NCI-H2029 (cell line): ENCODE measurements around the gene UNC13C.
"Not testable (repeated sequence)": the region's sequence is repeated elsewhere in the genome, so short reads cannot be mapped to it uniquely, and the experiment has no call there.

Experiments used
- DNase-seq: peaks from one replicate; lab custom pipeline; 2025; lab: John Stamatoyannopoulos, UW

UNC13C gene

DNA sequence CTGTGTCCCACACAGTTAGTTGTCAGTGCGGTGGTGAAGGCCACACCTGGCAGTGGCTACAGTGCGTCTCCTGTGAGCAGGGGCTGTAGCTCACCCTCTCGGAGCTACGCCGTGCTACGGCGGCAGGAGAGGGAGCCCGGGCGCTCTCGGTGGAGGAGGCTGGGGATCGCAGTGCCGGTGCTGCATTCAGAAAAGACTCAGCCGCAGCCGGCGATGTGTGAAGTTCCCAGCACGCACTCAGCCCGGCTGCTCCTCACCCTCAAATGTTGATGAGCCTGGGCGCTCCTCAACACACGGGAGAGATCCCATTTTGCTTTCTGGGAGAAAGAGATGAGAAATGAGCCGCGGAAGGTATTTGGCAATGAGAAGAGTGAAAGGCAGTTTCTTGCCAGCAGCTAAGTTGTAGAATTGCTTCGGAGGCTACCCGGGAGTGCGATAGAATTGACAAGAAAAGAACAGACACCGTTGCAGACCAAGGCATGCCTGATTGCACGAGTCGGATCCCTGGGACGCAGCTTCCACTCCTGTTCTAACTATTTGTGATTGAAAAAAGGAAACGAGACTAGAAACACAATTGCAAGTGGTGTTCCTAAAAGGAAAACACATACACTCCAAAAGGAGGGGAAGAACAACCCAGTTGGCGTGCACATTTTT, at the start of gene UNC13C:
Gene UNC13C (plus strand): TSS at position 189 of the 654 bp plus-strand sequence. CDS start 34,463 bp downstream, outside the sequence.
- DNase-seq: no peak

DNA sequence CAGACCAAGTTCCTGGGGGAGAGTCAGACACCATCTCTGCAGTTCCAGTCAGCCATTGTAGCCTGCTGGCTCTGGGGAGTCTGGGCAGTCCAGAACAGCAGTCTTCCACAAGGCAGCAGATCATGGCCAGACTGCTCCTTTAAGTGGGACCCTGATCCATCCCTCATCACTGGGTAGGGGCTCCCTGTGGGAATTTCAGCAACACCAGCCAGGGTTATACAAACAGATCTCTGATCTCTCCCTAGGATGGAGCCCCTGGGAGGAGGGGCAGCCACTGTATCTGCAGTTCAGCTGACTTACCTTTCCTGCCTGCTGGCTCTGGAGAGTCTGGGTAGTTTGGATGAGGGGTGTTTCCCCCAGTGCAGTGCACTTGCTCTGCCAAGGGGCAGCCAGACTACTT, 42.1 kb upstream of the UNC13C start:
- no peak for DNase-seq

DNA sequence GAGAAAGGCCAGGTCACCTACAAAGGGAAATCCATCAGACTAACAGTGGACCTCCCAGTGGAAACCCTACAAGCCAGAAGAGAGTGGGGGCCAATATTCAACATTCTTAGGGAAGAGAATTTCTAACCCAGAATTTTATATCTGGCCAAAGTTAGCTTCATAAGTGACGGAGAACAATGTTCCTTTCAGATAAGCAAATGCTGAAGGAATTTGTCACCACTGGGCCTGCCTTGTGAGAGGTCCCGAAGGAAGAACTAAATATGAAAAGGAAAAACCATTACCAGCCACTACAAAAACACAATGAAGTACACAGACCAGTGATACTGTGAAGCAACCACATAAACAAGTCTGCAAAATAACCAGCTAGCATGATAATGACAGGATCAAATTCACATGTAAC, 40.6 kb upstream of the UNC13C start:
- DNase-seq: not testable (repeated sequence)

DNA sequence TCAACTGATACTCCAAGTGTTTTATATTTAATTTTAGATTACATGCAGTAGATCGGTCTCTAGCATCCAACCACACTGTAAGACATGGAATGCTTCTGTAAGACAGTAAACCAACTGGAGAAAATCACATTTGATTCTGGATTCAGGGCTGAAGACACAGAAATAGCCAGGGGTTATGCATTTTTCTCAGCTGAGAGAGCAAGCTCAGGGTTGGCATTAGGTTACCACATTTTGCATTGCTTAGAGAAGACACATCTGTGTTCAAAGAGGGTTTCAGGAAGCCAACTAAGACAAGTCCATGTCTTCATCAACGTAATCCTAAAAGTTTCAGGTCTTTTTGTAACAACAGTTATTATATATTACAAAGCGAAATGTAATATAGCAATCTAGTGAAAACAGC, 27.7 kb upstream of the UNC13C start:
- DNase-seq: no peak

DNA sequence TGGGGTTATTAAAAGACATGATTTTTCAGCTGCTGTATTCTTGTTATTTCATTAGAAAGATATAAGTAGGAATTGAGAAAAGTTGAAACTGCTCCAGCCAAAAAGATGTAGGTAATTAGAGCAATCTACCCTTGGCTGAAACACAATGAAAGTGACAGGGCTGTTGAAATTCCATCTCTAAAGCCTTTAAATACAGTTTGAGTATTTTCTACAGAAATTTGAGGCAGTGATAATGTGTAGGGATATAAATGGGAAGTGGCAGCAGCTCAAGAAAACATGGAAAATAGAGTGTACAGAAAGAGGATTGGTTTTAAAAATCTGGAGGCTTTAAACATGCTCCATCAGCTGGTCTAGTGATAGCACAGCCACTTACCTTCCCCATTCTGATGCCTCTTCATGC, 22.8 kb upstream of the UNC13C start:
- no peak for DNase-seq

DNA sequence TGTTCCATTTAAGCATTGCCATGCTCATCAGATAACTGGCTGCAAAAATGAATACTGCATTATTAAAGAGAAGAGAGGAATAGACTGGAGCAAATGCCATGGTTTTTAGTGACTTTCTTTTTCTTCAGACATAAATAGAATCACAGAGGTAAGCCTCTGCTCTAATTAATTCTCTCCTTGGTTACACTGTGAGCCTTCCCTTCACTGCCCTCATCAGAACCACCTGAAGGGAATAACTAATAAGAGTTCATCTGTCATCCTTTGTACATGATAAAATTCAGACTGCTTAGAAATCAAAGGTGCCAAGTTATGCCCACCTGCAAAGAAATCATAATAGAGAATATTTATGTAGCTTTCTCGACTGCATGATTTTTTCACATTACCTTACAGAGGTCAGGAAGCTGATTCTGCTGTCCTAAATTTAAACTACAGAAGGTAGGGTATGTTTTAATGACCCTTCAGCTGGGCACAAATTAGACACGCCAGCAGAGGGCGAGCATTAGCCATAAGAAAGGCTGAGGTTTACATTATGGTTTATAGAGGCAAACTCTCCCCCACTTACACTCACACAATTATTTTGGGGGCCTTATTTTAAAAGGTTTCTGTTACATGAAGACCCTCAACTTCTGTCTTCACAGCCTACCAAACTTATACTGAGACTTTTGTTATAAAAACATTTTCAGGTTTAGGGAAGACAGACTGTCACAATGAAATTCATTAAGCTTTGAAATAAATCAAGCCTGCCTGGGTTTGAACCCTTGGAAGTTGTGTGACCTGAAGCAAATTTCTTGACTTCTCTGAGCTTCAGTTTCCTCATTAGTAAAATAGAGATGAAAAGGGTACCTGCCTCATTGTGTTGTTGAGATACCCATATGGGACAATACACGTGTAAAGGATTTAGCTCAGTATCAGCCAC, 15.3 kb upstream of the UNC13C start:
- DNase-seq: no peak

DNA sequence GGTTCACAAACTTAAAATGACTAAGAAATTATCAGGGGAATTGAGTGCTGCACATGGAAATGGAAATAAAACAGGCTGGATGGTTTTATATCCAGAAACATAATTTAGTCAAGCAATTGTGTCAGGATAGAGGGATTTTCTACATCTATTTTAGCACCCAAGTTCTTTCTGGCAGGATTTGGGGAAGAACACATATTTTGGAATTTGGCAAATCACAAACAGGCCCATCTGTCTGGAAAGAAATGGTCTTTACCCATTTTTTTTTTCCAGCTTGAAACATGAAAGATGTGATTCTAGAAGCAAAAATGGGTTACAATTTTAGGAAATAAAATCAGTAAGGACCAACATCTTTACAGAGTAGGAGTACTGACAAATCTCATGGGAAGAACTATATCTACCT, 14.4 kb upstream of the UNC13C start:
- no peak for DNase-seq

DNA sequence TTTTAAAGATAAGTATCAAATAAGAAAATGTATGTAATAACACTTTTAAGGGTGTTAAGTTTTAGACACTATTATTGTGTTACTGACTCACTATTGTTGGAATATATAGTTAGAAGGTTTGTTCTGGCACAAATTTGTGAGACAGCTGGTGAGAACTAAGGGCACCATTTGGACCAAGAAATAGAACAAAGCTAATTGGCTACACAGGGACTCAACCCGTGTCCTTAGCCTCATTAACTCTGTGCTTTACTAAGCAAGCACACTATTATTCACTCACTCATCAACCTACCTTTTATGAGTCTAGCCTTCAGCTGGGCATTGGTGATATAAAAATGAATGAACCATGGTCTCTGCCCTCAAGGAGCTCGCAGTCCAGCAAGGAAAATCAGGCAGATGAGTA, 4.1 kb upstream of the UNC13C start:
- no peak for DNase-seq

DNA sequence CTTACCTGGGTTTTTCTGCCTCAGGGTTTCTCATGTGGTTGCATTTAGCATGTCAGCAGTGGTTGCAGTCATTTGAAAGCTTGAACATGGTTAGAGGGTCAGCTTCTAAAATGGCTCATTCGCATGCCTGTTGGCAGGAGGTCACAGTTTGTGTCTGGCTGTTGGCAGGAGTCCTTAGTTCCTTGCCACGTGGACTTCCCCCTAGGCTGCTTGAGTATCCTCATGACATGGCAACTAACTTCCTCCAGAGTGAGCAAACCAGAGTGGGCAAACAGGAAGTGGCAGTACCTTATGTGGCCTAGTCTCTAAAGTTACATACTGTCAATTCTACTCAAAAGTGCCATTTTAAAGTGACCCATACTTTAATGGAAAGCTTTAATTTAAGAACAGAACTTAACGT, 3.4 kb upstream of the UNC13C start:
- no peak for DNase-seq

DNA sequence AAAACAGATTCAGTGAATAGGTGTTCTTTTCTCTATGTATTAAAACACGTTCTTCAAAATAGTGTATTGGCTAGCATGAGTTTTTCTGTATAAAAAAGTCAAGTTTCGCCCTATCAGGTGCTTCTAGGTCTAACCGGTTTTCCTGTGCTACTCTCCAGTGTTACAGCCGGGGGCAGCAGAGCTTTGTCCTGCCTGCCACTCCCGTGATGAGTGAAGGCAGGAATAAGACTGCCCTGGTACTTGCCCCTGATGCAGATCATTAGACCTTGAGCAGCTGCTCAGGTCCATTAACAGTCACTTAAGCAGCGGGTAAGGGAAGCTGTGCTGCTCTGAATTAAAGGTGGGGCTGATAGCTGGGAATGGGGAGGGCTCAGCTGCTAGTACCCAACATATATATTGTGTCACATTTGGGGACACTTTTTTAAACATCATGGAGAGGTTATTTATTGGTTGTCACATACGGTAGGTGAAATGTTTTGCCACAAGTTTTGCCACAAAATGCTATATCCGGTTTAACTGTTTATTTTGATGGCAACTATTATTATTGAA, 1.3 kb upstream of the UNC13C start:
- no peak for DNase-seq

DNA sequence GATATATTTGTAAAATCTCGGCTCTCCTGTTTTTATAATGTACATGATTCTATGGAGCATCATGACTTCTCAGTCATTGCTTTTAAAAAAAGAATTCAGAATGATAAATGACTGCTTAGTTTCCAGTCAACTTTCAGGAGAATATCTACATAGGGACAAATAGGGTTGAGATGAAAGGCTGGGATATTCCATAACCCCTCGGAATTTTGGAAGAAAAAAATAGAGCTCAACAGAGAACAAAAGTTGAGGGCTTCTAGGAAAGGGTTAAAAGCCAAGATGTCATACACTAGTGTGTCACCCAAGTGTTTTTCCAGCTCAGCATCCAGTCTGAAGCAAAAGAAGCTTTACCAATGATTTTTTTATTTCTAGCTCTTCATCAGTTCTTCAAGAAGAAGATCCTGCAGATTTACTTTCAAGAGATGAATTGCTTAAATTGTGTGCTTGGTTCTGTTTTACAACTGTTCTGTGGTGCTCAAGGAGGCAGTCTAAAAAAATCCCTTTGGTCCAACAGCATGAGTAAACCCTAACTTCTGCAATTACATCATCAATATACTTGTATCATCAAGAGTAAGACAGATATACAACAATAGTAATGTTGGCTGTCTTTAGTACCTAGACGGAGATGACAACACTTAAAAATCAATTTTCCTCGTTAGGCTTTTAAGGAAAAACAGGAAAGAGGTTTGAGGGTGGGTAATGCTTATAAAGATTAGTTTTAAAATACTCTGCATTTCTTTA, 979 bp downstream of the UNC13C start:
- no peak for DNase-seq

DNA sequence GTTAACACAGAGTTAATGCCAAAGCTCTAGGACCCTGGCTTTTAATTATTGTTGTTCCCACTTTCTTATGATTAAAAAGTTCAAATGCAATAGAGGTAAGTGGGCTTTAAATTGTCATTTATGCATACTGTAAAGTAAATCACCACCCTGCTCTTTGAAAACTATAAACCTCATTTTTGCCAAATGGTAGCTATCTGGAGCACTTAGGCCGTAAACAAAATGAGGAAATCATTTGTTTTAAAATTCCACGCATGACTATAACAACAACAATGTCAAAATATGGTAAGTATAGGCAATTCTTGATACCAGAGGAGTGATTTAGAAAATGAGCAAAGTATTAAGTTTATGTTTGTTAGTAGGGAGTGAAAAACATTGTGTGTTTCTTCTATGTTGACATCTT, 1.8 kb downstream of the UNC13C start:
- no peak for DNase-seq

DNA sequence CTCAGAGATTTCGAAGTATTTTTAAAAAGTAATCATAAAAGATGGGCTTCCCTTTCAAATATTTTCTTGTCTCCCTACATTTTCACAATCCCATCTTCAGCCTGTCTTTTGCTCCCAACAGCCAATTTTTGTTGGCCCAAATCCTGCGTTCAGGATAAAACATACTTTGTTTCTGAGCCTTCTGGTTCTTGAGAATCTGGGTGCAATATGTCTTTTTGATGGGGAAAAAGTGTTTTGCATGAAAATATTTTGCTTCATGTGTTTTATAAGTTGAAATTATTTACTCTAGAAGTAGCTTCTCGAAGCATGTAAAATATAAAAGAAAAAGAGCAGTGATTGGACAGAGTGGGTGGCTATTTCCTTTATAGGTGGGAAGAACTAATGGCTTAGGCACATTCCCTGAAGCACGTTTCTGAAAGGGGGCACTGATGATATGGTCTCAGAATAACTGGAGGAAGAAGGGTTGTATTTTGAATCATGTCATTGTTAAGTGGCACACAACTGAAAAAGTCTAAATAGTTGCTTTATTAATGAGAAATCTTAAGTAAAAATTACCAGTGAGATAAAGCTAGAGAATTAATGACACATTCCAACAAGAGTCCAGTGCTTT, 3.9 kb downstream of the UNC13C start:
- DNase-seq: no peak

DNA sequence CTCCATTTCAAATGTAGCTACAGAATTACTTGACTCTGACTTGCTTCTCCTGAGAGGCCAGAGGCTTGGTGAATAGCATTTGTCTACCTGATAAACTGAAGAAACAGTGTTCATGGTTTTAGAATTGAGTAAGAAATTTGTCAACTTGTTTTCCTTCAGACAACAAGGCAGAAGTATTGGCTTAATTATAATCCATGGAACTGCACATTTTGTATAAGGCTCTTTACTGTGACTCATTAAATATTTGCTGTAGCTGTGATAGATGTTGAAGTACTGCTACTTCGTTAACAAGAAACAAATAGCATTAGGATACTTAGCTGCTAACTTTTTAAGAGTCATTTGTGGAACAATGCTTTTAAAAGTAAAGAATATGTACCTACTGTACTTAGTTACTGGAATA, 4.6 kb downstream of the UNC13C start:
- DNase-seq: no peak

DNA sequence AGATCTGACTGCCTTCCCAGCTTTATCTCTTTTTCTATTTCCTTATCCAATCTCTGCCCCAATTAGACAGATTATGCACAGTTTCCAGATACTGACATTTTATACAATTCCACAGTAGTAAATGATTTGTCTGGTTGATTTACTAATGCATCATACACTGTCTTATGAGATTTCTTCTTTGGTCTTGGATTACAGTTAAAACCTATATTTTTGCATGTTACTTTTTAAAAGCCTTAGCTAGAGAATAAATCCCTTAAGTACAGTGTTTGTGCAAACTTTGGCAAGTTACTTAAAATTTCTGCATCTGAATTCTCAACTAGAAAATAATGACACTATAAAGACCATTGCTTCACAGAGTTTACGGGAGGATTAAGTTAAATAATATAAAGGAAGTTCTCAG, 6.0 kb downstream of the UNC13C start:
- DNase-seq: no peak

DNA sequence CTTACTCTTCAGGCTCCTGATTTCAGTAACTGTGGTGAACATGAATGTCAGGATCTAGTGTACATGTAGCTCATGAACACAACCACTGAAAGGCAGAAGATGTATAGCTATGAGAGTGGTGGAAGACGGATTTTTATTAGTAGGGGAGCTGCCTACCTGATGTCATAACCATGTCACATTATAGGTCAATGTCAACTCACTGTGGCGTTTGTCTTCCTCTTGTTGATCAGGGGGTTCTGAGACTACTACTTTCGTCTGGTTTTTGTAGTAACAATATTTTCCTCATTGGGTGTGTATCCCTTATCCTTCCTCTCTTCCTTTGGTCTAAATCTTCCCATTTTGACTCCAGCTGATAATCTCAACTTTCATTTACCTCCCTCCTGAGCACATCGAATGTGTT, 7.3 kb downstream of the UNC13C start:
- DNase-seq: no peak

DNA sequence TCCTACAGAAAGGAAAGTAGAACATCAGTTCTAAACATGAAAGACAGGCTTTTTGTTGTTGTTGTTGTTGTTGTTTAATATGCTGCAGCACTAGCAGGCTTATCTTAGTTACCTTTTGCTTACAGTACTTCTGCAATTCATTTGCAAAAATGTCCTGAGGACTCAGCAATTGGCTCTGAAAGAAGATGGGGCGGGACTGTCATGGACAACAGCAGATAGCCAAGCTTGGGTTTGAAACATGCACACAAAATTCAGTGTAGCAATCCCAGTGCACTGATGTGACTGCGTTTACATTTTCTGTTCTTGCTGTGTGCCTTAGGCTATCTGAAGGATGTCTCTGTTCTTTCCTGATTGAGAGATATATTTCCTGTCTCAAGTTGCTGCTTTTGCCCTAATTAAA, 9.2 kb downstream of the UNC13C start:
- no peak for DNase-seq

DNA sequence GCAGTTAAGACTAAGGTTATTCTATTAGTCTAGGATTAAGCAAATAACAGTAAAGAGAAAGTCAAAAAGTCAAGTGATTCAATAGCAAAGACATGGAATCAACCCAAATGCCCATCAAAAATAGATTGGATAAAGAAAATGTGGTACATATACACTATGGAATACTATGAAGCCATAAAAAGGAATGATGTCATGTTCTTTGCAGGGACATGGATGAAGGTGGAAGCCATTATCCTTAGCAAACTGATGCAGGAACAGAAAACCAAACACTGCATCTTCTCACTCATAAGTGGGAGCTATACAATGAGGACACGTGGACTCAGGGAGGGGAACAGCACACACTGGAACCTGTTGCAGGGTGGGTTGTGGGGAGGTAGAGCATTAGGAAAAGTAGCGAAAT, 29.0 kb downstream of the UNC13C start:
- DNase-seq: no peak

DNA sequence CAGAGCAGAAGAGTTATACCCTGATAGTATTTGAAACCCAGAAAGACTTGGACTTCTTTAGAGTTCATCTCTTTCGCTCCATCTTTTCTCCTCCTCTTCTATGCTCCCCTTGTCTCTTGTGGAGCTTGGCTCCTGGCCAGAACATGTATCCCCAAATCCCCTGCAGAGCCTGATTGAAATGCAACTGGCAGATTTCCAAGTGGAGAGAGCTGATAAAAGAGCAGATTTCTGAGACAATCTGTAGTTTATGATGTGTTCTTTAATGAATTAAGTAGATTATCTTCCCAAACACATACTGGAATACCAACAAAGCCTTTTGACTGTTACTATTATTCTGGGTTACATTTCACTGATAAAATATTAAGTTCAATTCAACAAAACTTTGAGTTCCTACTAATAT, 33.4 kb downstream of the UNC13C start:
- DNase-seq: no peak

DNA sequence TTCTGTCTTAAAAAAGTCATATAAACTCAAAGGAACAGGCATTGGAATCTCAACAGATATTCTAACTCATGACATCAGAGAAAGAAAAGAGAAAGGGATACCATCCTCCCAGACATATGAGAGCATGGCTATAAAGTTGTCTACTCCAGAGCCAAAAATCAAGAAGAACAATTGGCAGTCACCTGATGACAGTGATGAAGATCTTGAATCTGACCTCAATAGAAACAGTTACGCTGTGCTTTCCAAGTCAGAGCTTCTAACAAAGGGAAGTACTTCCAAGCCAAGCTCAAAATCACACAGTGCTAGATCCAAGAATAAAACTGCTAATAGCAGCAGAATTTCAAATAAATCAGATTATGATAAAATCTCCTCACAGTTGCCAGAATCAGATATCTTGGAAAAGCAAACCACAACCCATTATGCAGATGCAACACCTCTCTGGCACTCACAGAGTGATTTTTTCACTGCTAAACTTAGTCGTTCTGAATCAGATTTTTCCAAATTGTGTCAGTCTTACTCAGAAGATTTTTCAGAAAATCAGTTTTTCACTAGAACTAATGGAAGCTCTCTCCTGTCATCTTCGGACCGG, 35.9 kb downstream of the UNC13C start:
- no peak for DNase-seq

DNA sequence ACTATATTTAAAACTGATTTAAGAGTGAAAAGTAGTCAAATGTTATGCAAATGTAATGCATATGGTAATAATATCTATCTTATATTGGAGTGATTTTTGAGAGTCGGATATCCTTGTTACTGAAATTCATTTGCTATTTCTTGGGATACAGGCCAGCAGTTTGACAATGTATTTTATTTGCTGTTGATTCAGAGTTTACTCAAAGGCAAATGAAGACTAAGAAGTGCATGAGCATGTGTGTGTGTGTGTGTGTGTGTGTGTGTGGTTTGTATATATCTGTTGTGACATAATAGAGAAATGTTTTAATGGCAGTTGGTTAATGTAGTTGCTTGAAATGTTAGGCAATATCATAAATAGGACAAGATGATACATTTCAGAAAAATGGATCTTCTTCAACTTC, 39.0 kb downstream of the UNC13C start:
- no peak for DNase-seq

DNA sequence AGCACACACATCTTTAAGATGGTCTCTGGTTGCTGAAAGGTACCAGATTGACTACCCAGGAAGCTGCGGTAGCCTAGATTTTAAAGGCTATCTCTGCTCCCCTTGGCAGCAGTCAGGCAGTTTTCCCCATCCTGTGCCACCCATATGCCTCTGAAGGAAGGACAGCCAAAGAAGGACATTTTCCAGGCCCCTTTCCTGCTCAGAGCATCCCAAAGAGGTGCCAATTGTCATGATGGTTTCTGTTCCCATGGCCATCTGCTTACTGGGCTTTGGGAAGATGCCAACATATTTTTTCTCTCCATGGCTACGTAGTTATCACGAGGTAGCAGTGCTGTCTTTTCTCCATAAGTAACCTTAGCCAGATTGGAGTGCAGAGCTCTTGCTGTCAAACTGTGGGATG, 39.7 kb downstream of the UNC13C start:
- DNase-seq: no peak
